GM19455 (cell line): ENCODE results near the gene MBNL2.

ENCODE experiments used
- ATAC-seq: cut with Tn5 transposase; IDR thresholded peaks from one replicate; pipeline ENCODE4 v1.9.1; 2021; ENCODE audit not compliant: unreplicated experiment

The MBNL2 gene

DNA sequence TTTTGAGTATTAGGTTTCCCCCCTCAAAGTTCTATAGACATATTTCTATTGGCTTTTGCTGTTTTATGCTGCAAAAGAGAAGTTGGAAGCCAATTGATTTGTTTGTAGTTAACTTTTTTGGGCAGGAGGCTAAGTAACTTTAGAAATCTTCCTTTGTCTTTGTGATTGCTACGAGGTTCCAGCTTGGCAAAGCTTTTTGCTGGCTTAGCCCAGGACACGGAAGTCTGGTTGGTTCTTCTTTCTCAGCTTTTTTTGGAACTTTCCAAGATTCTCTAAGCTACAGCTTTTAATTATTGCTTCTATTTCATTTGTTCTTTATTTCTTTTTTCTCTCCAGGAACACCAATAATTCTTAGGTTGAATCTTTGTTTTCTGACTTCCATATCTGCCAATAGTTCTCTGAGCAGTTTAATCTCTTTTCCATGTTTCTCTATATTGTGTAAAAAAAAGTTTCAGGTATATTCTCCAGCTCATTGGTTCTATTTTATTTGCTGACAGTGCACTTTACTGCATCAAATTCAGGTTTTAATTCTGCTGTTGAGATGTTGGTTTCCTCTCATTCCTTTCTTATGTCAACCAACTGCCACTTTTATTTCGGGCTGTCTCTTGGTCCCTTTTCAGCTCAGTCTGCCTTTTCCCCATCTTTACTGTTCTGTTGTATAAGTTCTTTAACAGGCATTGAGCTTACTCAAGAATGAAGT lies 27.8 kb downstream of the MBNL2 start:
- ATAC-seq = no peak

- ATAC-seq = no peak
These were observed 28.4 kb downstream of the MBNL2 start for GRCh38 chr13:97250560-97250959.

GRCh38 chr13:97252735-97253134 lies 30.6 kb downstream of the MBNL2 start:
- no peak for ATAC-seq

- no peak for ATAC-seq
These were observed 31.6 kb downstream of the MBNL2 start for GRCh38 chr13:97253581-97254293.

DNA sequence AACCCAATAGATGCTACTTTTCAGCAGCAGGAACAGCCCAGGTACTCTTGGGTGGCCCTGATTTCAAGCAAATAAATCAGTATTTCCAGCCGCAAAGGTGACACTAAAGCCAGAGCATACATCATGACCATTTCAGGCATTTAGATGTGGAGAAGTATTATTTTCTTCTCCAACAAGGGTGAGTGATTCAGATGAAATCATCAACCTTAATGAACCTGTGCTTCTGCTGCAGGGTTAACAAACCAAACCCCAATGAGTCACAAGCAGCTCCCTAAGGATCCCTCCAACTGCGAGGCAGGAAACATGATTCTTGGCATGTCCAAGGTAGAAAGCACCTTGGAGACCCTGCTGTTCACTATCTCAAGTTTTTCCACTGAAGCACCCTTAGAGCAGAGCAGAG lies 32.7 kb downstream of the MBNL2 start:
- no peak for ATAC-seq

- ATAC-seq = no peak
These were observed 33.4 kb downstream of the MBNL2 start for GRCh38 chr13:97255515-97256021.

GRCh38 chr13:97256343-97256783 lies 34.2 kb downstream of the MBNL2 start:
- no peak for ATAC-seq

- ATAC-seq = no peak
These were observed 35.2 kb downstream of the MBNL2 start for GRCh38 chr13:97257228-97257755.

DNA sequence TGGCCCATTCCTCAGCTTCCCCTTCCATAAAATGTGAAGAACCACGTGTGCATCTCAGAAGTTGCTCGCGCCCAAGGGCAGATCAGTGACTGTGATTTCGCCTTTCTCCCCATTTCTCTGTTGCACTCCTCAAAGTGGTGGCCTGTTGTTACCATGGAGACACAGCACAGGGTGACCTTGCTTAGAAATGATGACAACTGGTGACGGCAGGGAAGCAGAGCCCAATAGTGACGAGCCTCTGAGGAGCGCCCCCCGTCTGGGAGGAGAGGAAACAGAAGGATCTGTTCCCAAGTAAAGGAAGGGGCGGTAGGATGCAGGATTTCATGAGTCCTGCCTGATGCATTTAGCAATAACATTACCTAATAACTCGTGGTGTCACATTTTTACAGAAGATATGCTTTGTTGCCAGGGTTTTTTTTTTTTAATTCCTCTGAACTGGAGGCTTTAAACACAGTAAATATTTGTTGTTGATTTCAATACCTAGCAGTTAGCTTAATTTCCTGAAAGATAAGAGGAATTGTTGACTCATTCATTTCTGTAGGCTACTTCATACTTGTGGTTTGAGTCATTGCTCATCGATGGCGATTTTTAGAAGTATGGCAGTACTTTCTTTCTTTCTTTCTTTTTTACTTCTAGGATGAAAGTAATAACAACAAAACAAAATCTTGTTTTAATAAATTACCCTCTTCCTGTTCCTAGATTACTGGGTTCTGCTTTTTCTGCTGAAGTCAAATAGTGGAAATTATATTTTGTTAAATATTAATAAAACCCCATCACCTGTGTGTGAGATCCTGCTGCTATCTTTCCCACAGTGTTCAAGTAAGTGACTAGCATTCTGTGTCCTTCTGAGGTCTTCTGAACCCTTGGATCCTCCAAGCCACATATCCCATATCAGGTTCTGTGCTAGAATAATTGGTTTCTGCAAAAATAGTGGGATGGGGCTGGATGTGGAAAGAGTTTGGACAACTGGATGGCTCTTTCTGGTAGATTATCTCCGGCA lies 36.0 kb downstream of the MBNL2 start:
- peak; percentile 64 for ATAC-seq

GRCh38 chr13:97258801-97259200 lies 36.7 kb downstream of the MBNL2 start:
- no peak for ATAC-seq

DNA sequence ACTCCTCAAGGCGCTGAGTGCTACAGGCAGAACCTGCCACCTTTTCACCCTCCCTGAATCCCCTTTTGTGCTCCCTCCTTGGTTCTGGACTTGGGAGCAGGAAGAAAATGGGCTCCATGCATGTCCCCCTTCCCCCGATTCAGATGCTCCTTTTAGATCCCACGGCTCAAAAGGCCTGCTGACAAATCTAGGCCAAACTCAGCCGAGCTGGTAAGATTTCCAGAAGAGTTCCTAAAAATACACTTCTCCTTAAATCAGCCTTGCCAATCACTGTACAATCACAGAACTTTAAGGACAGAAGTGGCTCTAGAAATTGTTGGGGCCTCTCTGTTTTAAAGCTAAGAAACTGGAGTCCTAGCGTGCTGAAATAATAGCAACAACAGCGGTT lies 37.3 kb downstream of the MBNL2 start:
- no peak for ATAC-seq

DNA sequence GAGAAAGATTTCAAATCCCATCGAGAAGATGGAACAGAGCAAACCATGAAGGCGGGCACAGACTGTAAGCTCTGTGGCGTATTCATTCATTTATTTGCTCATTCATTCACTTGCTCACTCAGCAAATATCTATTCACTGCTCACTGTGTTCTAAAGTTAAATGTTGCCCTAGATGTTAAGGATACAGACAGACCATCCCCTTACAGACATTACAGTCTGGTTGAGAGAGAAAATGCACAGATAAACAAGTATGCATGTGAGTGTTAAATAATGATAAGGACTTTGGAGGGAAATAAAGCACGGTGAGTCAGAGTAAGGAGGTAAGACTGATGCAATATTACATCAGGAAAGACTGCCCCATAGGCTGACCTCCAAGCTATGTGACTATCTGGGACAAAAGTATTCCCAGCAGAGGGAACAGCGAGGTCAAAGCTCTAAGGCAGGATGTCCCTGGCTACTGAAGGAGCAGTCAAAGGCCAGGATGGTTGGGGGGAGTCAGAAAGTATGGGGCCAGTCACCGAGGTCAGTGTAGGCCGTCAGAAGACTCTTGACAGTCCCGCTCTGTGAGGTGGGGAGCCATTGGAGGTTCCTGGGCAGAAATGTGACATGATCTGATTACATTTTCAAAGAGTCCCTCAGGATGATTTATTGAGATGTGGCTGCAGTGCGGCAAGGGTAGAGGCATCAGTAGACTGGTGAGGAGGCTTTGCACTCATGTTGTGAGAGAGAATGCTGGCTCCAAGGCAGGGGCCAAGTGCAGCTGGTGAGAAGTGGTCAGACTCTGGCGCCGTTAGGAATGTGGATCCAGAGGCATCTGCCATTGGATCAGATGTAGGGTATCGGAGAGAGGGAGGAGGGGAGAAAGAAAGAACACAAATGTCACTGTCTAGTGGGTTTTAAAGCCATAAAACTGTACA lies 37.9 kb downstream of the MBNL2 start:
- ATAC-seq = no peak

- peak; percentile 52 for ATAC-seq
These were observed 39.3 kb downstream of the MBNL2 start for GRCh38 chr13:97261254-97262005.

DNA sequence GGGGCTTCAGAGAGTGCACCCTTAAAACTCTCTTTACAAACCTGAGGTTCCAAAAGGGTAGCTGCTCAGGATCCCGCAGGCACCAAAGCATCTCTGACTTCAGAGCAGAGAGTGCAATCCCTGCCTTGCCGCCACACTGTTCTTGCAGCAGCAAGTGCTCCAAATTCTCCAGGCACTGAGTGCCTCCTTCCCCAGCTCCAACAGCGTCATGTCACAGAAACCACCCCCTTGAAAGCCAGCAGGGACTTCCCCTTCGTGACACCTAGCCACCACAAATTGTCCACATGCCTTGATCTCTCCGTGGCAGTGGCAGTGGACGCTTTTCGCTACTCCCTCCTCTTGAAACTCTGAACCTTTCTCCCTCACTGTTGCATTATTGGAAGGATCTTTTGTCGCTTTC lies 39.9 kb downstream of the MBNL2 start:
- no peak for ATAC-seq

- no peak for ATAC-seq
These were observed 41.0 kb downstream of the MBNL2 start for GRCh38 chr13:97263160-97263559.

DNA sequence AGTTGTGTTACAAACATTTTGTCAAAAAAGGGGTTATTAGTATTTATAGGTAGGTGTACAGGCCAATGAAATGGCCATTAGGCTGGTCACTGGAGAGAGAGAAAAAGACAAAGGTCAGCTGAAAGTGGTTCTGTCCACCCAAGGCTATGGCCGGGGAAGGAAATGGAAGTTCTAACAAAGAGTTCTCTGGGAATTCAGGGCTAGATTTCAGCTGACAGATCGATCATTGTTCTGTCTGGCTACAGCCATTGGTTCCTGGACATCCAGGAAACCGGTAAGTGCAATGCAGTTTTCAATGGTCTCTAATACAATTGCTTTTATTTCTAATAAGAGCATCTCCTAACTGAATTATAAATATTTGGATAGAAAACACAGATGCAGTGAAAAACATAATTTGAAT lies 42.5 kb downstream of the MBNL2 start:
- ATAC-seq = no peak

- no peak for ATAC-seq
These were observed 44.2 kb downstream of the MBNL2 start for GRCh38 chr13:97266332-97266731.

GRCh38 chr13:97266772-97267417 lies 44.8 kb downstream of the MBNL2 start:
- ATAC-seq = no peak
